SK-N-SH (cell line): Measurements from ENCODE around the gene CFAP221.

Experiments used
- GABPA ChIP-seq: IDR thresholded peaks from 2 replicates; pipeline ENCODE4 v1.4.0; 2012; ENCODE audit warnings: low read depth, mild to moderate bottlenecking
- MAX ChIP-seq: IDR thresholded peaks from 2 replicates; pipeline ENCODE4 v1.4.0; 2012; ENCODE audit warnings: low read depth
- MXI1 ChIP-seq: IDR thresholded peaks from 2 replicates; pipeline ENCODE4 v1.6.1; 2012; ENCODE audit warnings: mild to moderate bottlenecking, low read depth, low read length, improper control_type of control experiment
- NFIC ChIP-seq: IDR thresholded peaks from 2 replicates; pipeline ENCODE4 v1.4.0; 2012; ENCODE audit warnings: borderline replicate concordance
- NRF1 ChIP-seq: IDR thresholded peaks from 2 replicates; pipeline ENCODE4 v1.6.1; 2012; ENCODE audit warnings: low read depth, mild to moderate bottlenecking, low read length
- POLR2AphosphoS5 ChIP-seq: IDR thresholded peaks from 2 replicates; pipeline ENCODE4 v1.6.1; 2012; ENCODE audit warnings: low read depth, low read length
- USF1 ChIP-seq: IDR thresholded peaks from 2 replicates; pipeline ENCODE4 v1.4.0; 2012; ENCODE audit warnings: low read depth, borderline replicate concordance
- USF2 ChIP-seq: fragments of 150-350 bp; IDR thresholded peaks from 2 replicates; pipeline ENCODE4 v1.6.1; 2017; ENCODE audit warnings: antibody characterized with exemption, low read length, low read depth, borderline replicate concordance
- YY1 ChIP-seq: IDR thresholded peaks from 2 replicates; pipeline ENCODE4 v1.4.0; 2012; ENCODE audit warnings: low read depth, mild to moderate bottlenecking
- TF ChIP-seq, protein P1 (sequence below): fragments of 200-600 bp; sonication (generic); IDR thresholded peaks from 2 replicates; pipeline ENCODE4 v1.6.1; 2017; ENCODE audit warnings: antibody characterized with exemption, mild to moderate bottlenecking, moderate library complexity

- TF ChIP-seq USF2 (no peak), USF1 (no peak), MXI1 (no peak), GABPA (no peak), NFIC (no peak), NRF1 (no peak), MAX (no peak), POLR2AphosphoS5 (no peak), YY1 (no peak)
- TF ChIP-seq, protein P1, sequence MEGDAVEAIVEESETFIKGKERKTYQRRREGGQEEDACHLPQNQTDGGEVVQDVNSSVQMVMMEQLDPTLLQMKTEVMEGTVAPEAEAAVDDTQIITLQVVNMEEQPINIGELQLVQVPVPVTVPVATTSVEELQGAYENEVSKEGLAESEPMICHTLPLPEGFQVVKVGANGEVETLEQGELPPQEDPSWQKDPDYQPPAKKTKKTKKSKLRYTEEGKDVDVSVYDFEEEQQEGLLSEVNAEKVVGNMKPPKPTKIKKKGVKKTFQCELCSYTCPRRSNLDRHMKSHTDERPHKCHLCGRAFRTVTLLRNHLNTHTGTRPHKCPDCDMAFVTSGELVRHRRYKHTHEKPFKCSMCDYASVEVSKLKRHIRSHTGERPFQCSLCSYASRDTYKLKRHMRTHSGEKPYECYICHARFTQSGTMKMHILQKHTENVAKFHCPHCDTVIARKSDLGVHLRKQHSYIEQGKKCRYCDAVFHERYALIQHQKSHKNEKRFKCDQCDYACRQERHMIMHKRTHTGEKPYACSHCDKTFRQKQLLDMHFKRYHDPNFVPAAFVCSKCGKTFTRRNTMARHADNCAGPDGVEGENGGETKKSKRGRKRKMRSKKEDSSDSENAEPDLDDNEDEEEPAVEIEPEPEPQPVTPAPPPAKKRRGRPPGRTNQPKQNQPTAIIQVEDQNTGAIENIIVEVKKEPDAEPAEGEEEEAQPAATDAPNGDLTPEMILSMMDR, result no peak
These were observed 158.1 kb downstream of the CFAP221 start for GRCh38 chr2:119702203-119702917.
